ENCODE measurements around the gene KRT6B. TPM values are rescaled to one million over a fixed set of nuclear protein-coding genes. Genes with fewer than 3 reads are reported as not detected.
A peak's percentile ranks its signal among the peaks of the same experiment; 100 is the strongest.

KRT6B gene
- total RNA-seq, 4 donors from 2014 or later = not detected

DNA sequence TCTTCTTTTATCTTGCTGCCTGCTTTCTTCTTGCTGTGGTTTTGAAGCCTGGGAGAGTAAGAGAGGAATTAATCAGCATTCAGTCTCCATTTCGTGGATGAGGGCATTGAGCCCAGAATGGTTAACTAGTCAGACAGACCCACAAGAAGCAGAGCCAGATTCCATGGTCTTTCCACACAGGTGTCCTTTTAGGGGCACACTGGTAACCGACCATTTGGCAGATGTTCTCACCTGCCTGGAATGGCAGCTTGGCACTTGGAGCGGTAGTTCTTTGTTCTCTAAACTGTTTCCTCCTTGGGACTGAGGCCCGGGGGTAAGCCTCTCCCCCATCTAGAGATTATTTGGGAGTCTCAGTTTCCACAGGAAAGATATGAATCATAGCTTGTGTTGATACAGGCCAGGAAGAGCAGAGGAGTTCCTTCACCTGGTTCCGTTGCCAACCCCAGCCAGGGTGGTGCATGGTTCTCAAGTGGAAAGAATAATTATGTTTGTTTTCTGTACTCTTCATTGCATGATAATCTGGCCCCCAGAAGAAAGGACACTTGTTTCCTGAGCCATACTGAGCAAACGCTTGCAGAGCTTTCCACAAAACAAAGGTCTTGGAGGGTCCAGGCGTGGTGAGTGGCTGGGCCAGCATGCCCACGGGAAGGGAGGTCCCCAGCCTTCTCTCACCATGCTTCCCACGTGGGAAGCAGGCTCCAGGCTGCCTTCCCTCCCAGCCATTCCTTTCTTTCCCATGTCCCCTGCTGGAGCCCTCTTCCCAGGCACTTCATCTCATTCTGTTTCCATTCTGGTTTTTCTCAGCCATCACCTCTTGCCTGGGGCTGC is 15.7 kb downstream of the KRT6B start:
- Histone ChIP-seq H3K36me3 (no peaks in the 10 kb centered on the region), H3K4me3 (no peak overlapping the region), H3K4me1 (peaks cover 0 to 9% (median 0%) of the 10 kb centered on the region in 4 donors), H3K27ac (peak overlapping the region in 1 of 4 donors; percentile 38), H3K9me3 (no peaks in the 10 kb centered on the region), H3K27me3 (no peaks in the 10 kb centered on the region)
- no peak for TF ChIP-seq POLR2A (IDR thresholded peaks at IDR 0.05)
- TF ChIP-seq, protein P1, sequence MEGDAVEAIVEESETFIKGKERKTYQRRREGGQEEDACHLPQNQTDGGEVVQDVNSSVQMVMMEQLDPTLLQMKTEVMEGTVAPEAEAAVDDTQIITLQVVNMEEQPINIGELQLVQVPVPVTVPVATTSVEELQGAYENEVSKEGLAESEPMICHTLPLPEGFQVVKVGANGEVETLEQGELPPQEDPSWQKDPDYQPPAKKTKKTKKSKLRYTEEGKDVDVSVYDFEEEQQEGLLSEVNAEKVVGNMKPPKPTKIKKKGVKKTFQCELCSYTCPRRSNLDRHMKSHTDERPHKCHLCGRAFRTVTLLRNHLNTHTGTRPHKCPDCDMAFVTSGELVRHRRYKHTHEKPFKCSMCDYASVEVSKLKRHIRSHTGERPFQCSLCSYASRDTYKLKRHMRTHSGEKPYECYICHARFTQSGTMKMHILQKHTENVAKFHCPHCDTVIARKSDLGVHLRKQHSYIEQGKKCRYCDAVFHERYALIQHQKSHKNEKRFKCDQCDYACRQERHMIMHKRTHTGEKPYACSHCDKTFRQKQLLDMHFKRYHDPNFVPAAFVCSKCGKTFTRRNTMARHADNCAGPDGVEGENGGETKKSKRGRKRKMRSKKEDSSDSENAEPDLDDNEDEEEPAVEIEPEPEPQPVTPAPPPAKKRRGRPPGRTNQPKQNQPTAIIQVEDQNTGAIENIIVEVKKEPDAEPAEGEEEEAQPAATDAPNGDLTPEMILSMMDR (IDR thresholded peaks at IDR 0.05) = no peak
- DNase-seq = no peak

DNA sequence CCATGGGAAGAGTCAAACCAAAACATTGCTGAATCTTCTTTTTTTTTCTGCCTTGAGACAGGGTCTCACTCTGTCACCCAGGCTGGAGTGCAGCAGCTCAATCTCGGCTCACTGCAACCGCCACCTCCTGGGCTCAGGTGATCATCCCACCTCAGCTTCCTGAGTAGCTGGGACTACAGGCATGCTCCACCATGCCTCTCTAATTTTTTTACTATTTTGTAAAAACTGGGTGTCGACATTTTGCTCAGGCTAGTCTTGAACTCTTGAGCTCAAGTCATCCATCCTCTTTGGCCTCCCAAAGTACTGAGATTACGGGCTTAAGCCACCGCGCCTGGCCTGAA is 16.3 kb downstream of the KRT6B start:
- no peaks in the 10 kb centered on the region for H3K27me3 ChIP-seq
- H3K4me1 ChIP-seq = peaks cover 0 to 9% (median 0%) of the 10 kb centered on the region in 4 donors
- no peak for DNase-seq
- TF ChIP-seq, protein P1 (IDR thresholded peaks at IDR 0.05) = no peak
- no peak for TF ChIP-seq POLR2A (IDR thresholded peaks at IDR 0.05)
- no peaks in the 10 kb centered on the region for H3K9me3 ChIP-seq
- no peak overlapping the region for H3K27ac ChIP-seq
- H3K4me3 ChIP-seq = no peak overlapping the region
- no peaks in the 10 kb centered on the region for H3K36me3 ChIP-seq

DNA sequence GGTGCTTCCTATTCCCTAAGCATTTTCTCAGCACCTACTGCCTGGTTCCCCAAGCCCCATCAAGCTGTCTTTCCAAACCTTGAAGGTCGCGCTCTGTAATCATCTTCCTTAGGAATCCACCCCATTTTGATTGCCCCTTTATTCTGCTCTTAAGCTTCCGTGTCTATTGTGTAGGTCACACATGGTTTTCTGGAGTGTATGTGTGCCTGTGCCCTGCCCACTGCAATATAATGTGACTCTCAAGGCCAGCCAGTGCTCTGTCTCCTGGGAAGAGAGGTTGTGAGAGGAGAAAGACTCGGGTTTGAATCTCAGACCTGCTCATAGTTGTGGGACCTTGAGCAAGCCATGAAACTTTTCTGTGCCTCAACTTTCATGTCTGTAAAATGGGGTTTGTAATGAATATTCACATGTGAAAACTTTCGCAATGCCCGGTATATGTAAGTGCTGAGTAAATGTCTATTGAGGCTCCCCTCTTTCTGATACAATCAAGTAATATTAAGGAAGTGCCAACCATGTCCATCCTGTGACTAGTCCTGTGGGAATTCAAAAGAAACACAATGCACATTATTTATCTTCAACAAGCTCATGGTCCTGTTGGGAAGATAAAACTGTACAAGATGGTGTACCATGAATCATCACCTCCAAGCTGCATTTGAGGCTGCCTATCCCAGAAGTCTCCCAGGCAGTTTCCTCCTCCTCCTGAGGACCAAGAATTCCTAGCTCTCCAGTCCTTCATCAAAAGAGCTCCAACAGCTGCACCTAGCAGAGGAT is 17.0 kb downstream of the KRT6B start:
- Histone ChIP-seq H3K4me1 (peaks cover 0 to 9% (median 0%) of the 10 kb centered on the region in 4 donors), H3K27me3 (no peaks in the 10 kb centered on the region), H3K4me3 (no peak overlapping the region), H3K36me3 (no peaks in the 10 kb centered on the region), H3K9me3 (no peaks in the 10 kb centered on the region), H3K27ac (no peak overlapping the region)
- no peak for DNase-seq
- no peak for TF ChIP-seq POLR2A (IDR thresholded peaks at IDR 0.05)
- TF ChIP-seq, protein P1 (IDR thresholded peaks at IDR 0.05) = no peak

DNA sequence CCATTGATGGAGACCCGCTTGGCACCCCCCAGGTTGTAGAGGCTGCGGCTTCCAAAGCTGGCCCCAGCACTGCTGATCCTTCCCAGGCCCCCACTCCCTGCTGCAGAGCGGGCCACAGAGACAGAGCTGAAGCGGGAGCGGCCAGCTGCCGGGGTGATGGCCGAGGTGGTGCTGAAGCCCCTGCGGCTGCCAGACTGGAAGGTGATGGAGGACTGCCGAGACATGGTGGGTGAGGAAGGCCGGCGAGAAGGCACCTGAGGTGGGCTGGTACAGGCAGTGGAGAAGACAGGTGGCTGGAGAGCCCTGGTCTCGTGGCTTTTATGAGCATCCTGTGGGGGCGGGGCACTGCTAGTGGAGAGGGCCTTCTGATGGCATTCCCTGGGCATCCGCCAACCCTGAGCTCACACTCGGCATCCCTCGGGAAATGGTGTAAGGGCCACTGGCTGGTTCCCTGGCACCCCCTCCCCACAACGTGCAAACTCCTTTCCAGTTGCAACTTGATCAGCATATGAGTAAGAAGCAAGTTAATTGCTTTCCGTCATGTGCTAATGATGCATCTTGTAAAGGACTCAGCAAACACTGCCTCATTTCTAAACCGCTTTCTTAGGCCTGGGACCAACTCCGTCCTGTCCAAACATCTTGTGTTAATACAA is 17.7 kb downstream of the KRT6B start, which contains the start of gene KRT75:
Gene KRT75, minus strand, starts transcription at position 291 of the 653 bp plus-strand sequence. Its CDS starts 67 bp downstream, at position 224.
- H3K4me3 ChIP-seq = no peak within 1 kb of the TSS
- H3K27ac ChIP-seq = no peak within 1 kb of the TSS
- no peak for DNase-seq
- TF ChIP-seq, protein P1 (IDR thresholded peaks at IDR 0.05) = no peak
- TF ChIP-seq POLR2A (IDR thresholded peaks at IDR 0.05) = no peak
- H3K4me1 ChIP-seq = peaks cover 0 to 9% (median 0%) of the 10 kb centered on the region in 4 donors
- H3K36me3 ChIP-seq = no peaks in the 10 kb centered on the region
- H3K9me3 ChIP-seq = no peaks in the 10 kb centered on the region
- no peaks in the 10 kb centered on the region for H3K27me3 ChIP-seq

DNA sequence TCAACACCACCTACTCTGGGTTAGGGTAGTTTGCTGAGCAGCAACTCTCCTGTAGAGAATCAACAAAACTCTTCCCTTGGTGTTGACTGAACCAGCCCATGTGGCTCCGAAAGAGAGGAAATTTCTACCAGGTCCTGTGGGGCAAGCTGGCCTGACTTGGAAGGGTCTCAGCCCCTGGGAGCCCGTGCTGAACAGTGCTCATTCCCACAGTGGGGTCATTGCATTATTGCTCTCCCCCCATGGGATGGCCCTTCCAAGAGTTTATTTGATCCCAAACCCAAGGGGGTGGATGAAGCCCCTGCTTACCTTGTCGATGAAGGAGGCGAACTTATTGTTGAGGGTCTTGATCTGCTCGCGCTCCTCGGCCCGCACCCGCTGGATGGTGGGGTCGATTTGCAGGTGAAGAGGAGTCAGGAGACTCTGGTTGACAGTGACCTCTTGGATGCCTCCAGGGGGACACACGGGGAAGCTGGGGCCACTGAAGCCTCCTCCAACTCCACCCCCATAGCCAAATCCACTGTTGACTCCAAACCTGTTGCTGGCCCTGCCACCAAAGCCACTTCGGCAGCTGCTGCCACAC is 18.4 kb downstream of the KRT6B start:
- no peak for TF ChIP-seq POLR2A (IDR thresholded peaks at IDR 0.05)
- TF ChIP-seq, protein P1 (IDR thresholded peaks at IDR 0.05) = no peak
- H3K36me3 ChIP-seq = no peaks in the 10 kb centered on the region
- peaks cover 0 to 9% (median 0%) of the 10 kb centered on the region in 4 donors for H3K4me1 ChIP-seq
- no peaks in the 10 kb centered on the region for H3K27me3 ChIP-seq
- no peaks in the 10 kb centered on the region for H3K9me3 ChIP-seq
- no peak for DNase-seq
- H3K27ac ChIP-seq = no peak overlapping the region
- H3K4me3 ChIP-seq = no peak overlapping the region

Measured in Peyer's patch (tissue), 4 donors.